GM18505 (cell line): ENCODE measurements around the gene PRR5L.

Experiments used
- ATAC-seq: cut with Tn5 transposase; IDR thresholded peaks from one replicate; pipeline ENCODE4 v1.9.1; 2021; ENCODE audit not compliant: unreplicated experiment
- POLR2A ChIP-seq: IDR thresholded peaks from 4 replicates; pipeline ENCODE4 v1.6.1; 2011; ENCODE audit warnings: borderline replicate concordance; ENCODE audit not compliant: insufficient read depth, insufficient read length; ENCODE audit errors: extremely low read depth

PRR5L gene, protein sequence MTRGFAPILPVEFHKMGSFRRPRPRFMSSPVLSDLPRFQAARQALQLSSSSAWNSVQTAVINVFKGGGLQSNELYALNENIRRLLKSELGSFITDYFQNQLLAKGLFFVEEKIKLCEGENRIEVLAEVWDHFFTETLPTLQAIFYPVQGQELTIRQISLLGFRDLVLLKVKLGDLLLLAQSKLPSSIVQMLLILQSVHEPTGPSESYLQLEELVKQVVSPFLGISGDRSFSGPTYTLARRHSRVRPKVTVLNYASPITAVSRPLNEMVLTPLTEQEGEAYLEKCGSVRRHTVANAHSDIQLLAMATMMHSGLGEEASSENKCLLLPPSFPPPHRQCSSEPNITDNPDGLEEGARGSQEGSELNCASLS

DNA sequence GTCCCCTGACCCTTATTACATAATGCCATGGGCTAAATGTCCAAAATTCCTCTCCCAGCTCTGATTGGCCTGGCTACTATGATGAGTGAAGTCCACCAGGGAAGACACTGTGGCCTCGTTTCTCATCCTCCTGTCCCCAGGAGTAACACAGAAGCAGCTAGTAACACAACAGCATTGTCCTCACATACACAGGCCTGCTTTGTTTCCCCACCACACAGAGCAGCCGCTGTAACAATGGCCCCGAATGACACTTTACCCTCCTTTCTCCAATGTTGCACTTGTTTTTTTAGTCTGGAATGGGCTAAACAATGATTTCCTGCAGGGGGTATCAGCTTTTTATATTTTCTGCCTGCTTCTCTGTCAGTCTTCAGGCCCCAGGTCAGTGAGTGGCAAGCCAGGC, at the start of gene PRR5L:
Gene PRR5L (plus strand): TSS at position 363 of the 400 bp plus-strand sequence. CDS start 104,834 bp downstream, outside the sequence.
- no peak for ATAC-seq
- no peak for TF ChIP-seq POLR2A

DNA sequence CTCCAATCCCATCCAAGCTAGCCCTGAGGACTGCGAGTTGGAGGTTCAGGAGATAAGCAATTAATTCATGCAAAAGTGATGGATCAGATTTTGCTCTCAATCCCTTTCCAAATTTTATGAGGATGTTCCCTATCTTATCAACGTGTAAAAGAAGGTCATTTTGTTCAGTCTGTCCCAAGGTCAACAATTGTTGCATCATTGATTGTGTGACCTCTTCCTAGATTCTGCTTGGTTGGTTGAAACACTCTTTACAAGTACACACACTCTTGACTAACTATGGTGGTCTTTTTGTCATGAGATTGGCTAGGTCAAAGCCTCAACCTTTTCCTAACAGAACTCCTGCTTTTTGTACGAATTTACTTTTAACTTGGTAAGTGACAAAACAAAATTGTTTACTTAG, 48.6 kb upstream of the PRR5L start:
- no peak for TF ChIP-seq POLR2A
- no peak for ATAC-seq

DNA sequence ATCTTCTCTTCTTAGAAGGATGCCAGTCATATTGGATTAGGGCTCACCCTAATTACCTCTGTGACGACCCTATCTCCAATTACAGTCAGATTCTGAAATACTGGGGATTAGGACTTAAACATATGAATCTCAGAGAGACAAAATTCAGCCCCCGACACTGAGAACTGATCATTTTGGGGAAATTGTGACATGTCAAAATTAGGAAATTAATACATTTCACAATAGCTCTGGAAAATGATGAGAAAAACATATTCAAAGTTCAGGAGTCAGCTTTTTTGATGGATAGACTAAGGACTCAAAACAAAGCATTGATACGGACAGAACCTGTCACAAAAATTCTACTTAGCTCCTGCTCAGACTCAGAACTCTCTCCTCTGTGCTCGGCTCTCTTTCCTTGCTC, 47.7 kb upstream of the PRR5L start:
- TF ChIP-seq POLR2A: no peak
- no peak for ATAC-seq

DNA sequence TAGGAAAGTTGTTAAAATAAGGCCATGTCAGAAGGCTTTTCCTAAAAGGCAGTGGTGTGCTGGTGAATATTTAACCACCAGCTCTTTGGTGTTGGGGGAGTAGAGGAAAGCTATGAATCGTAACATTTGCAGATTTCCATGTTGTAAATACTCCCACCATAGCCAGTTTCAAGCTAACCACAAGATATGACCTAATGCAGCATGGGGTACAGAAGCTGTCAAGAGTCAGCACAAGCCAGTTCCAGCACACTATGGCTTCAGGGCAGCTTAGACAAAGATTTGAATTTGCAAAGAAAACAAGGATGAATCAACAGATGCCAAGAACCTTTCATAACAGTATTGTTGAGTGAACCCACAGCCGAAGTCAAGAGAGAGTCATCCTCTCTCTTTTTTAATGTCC, 46.8 kb upstream of the PRR5L start:
- TF ChIP-seq POLR2A: no peak
- no peak for ATAC-seq

DNA sequence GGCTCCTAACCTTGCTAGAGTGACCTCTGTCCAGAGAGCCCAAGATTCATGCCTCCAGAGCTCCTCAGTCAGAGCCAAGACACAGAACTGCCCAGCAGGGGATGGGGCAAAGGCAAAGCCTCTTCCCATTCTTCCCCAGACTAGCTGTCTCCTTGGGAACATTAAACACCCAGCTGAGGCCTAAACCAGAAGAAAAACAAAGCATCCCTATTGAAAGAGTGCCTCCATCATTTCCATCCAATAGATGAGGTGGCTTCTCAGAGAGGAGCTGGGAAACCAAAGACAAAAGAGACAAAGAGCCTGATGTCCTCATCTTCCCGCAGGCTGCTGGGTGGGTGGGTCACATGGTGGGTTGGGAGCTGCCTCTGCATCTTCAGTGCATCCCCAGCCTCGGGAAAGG, 44.3 kb upstream of the PRR5L start:
- no peak for ATAC-seq
- no peak for TF ChIP-seq POLR2A

DNA sequence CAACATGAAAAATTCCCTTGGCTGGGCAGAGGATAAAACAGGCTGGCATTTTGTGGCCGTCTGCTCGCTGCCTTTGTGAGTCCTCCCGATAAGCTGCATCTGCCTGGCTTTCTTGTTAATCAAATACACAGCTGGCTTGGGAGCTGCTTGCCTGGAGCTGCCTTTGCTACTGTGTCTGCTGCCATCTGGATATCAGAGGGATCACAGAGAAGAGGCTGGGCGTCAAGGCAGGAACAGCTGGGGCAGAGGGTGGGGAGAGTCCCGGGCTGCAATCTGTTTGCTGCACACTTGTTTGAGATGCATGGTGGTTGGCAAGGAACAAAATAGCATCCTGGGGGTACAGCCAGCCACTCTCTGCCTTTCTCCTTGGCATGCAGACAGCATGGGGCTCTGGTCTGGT, 42.9 kb upstream of the PRR5L start:
- TF ChIP-seq POLR2A: no peak

DNA sequence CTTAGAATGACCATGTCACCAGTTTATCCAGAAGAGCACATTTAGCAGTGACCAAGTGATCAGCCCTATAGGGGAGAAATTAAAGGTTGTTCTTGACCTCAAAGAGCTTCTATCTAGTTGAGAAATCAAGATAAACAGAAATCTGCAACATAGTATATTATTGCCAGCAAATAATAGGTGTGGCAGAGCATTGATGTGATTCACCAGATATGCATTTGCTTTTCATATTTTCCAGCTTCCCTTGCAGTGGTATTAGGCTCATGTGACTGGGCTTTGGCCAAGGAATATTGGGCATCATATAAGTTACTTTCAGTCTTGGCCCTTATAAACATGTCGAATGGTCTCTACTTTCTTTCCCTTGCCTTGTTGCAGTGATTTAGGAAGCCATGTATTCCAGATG, 41.4 kb upstream of the PRR5L start:
- ATAC-seq: no peak
- TF ChIP-seq POLR2A: no peak

More for the DNA sequence above, 42.9 kb upstream of the PRR5L start:
- ATAC-seq: no peak

DNA sequence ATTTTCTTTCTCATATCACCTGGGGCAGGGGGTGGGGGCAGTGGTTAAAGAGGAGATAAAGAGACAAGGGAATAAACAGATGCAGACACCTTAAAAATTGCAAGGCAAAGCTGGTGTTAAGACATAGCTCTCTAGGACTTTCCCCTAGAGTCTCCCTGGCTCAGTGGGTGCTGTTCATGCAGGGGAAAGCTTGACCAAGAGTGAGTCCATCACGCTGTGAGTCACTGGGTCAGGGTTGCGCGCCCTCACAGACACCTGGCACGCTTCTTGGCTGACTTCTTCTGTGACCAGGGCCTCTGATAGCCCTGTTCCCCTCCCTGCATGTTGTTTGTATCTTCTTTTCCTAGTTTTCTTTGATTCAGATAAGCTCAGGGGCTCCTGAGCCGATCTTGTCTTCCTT, 38.7 kb upstream of the PRR5L start:
- ATAC-seq: no peak
- no peak for TF ChIP-seq POLR2A

DNA sequence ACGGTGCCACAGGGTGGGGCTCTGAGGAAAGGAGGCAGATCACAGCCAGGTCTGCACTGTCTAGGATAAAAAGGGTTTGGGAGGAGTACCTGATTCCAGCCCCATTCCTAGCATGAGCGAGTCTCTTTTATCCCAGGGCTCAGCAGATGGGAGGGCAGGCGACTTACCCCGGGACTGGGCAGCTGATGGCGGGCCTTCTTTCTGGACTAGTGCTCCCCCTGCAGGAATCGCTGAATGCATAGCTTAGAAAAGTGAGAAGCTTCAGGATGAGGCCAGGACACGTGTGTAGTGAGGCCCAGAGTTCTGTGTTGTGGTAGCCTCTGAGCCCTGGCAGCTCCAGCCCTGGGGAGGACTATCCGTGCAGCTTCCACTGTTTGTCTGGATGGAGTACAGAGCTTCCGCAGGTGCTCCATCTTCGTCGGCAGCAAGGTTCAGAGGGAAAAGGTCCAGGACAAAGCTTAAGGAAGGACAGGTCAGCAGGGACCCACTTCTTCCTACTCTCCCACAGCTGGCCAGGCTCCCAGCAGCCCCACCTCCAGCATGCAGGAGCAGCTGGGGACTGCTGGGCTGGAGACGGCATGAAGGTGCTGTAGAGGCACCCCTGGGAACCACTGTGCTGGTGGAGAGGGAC, 37.2 kb upstream of the PRR5L start:
- no peak for ATAC-seq
- TF ChIP-seq POLR2A: no peak

DNA sequence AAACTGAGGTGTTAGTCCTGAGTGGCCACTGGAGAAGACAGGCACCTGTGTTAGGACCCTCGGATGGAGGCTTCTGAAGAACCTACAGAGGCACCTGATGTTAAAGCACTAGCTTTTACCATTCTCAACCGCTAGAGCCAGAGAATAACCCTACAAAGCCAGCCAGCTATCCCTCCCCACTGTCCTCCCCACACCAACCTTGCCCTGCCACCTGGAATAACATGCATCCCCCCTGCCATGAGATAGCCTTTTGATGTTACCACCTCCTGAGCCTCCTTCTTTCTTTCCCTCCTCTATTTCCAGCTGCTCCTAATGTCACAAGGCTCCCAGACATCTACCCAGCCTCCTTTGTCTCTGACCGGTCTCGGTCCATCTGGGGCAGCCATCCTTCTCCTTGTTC, 35.0 kb upstream of the PRR5L start:
- no peak for ATAC-seq
- no peak for TF ChIP-seq POLR2A

DNA sequence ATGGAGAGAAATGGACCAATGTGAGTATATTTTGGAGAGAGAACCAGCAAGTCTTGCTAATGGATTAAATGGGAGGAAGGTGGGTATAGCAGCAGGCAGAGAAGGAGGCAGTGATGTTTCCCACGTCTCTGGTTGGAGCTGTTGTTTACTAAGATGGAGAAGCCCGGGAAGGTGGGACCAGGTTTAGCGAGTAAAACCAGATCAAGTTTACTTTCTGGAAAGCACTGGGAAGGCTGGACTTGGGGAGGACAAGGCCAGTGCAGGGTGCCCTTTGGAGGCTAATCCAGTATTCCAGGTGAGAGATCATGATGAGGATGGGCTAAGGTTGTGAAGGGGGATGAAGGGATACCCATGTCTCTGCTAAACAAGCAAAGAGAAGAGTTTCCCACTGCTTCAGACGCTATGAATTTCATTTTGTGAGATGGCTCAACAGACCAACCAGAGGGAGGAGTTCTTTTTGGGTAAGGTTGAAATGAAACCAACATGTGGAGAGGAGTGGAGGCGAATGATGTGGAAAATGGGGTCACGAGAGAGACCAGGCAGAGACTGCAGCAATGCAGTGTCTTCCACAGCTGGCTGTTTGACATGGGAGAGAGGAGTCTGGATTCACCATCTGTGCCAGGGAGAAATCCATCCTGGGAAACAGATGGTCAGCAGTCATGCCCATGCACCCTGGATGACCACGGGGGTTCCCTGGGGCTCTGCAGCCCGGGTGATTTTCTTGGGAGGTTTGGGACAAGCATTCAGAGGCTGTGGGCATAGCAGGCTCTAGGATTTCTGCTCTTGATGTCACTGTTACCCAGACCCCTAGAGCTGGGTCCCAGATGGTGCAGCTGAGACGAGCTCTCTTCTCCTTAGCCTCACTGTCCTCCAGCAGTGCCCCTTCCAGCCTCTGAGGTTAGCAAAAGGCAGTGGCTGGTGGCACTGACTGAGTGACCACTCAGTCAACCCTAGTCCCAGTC, 31.8 kb upstream of the PRR5L start:
- ATAC-seq: no peak
- no peak for TF ChIP-seq POLR2A

DNA sequence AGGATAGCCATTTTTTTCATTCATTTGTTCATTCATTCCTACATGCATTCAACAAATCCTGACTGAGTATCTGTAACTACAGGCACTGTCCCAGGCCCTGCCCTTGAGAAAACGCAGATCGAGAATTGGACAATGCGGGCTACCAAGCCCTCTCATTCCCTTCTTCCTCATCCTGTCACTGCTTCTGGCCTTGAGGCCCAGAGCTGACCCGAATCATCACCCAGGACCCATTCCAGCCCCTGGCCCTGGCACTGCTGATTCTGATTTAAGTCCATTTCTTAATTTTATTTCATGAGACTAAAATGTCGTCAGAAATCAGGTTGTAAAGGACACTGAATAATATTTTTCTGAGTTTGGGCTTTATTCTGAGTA, 31.1 kb upstream of the PRR5L start:
- ATAC-seq: no peak
- no peak for TF ChIP-seq POLR2A
